Heart right ventricle (tissue), 16 donors: Measurements from ENCODE around the gene TIRAP. TPM values are rescaled to one million over a fixed set of nuclear protein-coding genes. Genes with fewer than 3 reads are reported as not detected.

ENCODE experiments used
- ATAC-seq, 8 donors: fragments of 200-7000 bp; cut with Tn5 transposase; one replicate each; pipeline ENCODE4 v1.9.1; 2020; ENCODE audit warnings: mild to moderate bottlenecking in 8 of 8, moderate library complexity in 8 of 8, moderate number of reproducible peaks in 1 of 8
- DNase-seq, 2 donors: peaks; one replicate each; pipeline ENCODE4 v3.0.0-alpha.2; 2020
- H3K27ac ChIP-seq, 10 donors: fragments of 200-600 bp; sonication (generic) in 2 of 10; one replicate each; pipeline versions ENCODE4 v1.5.0 to v1.8.0; 2020 to 2022; ENCODE audit warnings: mild to moderate bottlenecking in 3 of 10
- H3K27me3 ChIP-seq, 7 donors: fragments of 200-600 bp; one replicate each; pipeline ENCODE4 v1.8.0; 2021 to 2022; ENCODE audit warnings: mild to moderate bottlenecking in 2 of 7
- H3K36me3 ChIP-seq, 9 donors: fragments of 200-600 bp; sonication (generic) in 1 of 9; one replicate each; pipeline versions ENCODE4 v1.5.0 to v1.8.0; 2020 to 2022; ENCODE audit warnings: mild to moderate bottlenecking in 2 of 9
- H3K4me1 ChIP-seq, 9 donors: fragments of 200-600 bp; sonication (generic) in 1 of 9; one replicate each; pipeline versions ENCODE4 v1.5.0 to v1.8.0; 2020 to 2022; ENCODE audit warnings: mild to moderate bottlenecking in 4 of 9
- H3K4me3 ChIP-seq, 10 donors: fragments of 200-600 bp; sonication (generic) in 2 of 10; one replicate each; pipeline versions ENCODE4 v1.5.0 to v1.8.0; 2020 to 2022; ENCODE audit warnings: mild to moderate bottlenecking in 7 of 10, moderate library complexity in 2 of 10
- H3K9me3 ChIP-seq, 11 donors: fragments of 200-600 bp in 10 of 11; sonication (generic) in 2 of 11; one replicate each; pipeline versions ENCODE4 v1.5.0 to v1.8.0; 2013 to 2022; ENCODE audit warnings: mild to moderate bottlenecking in 2 of 11, control low read depth in 1 of 11, moderate library complexity in 1 of 11
- CTCF ChIP-seq, 9 donors: fragments of 200-600 bp; sonication (generic) in 2 of 9; IDR thresholded peaks; one replicate each; pipeline versions ENCODE4 v1.5.0 to v1.8.0; 2021 to 2022; ENCODE audit warnings: antibody characterized with exemption in 9 of 9, mild to moderate bottlenecking in 5 of 9, moderate library complexity in 1 of 9
- WGBS, 2 donors: extraction: QIAGEN DNeasy Blood & Tissue Kit; methylation state at CpG; one replicate each; pipeline ENCODE4 v1.1.7; 2013; ENCODE audit warnings: inconsistent platforms in 1 of 2; 5-methylcytosine and 5-hydroxymethylcytosine counted together
- intact Hi-C, 10 donors: fragments of 100-400 bp; cut with DNase I; formaldehyde crosslinking; loops; one replicate each; pipeline versions ENCODE4 v1.11.1 to v1.14.2; 2022
- polyA plus RNA-seq, 2 donors: library from polyadenylated mRNA; stranded (reverse); fragments of 200-250 nt; gene quantifications; one replicate each; pipeline ENCODE4 v1.2.3, GENCODE V29; 2013
- total RNA-seq, 10 donors: library from RNA; stranded (reverse); fragmentation: NEBNext Ultra II Directional in 3 of 10; extraction: Animal tissue kit (Norgen Biotek cat#: 25700) in 3 of 10; gene quantifications; one replicate each; pipeline versions ENCODE4 v1.2.1 to v1.2.4, GENCODE V29; 2021 to 2023
- donor health status: Arrhythmogenic right ventricular cardiomyopathy.
- donor health status: ischemic (EF 13 %, LVEDD 7.1; RV severe dilation, severe dysfunction).
- donor health status: healthy with polysubstance abuse.
- donor health status: DM: no; HTN: yes; CAD: no.
- donor health status: DM: no; HTN: no; CAD: no.
- donor health status: ischemic (EF 25% LVEDD 6.9; RV normal size, moderate dysfunction).
- donor health status: ischemic (EF 25% LVEDD 5.7; RV mildly dilated, moderate dysfunction).
- donor health status: healthy.
- donor health status: DM: yes; HTN: yes; CAD: no.
- donor health status: Ischemic cardiomyopathy.
- donor health status: ischemic (EF 35%, LVEDD 5.7; RV mildly dilated, moderate dysfunction).
- donor health status: nonischemic (EF 11% LVEDD 7.7; RV severe dilation, severe dysfunction).
- donor health status: DM: yes; HTN: yes; CAD: no.
- donor health status: PGD.
- donor health status: ischemic (EF 29% LVEDD 5.4; RV normal size, mild dysfunction).
- donor health status: nonischemic (EF 23%, LVEDD 6.1; RV moderate dilation, normal function).

The TIRAP gene
- total and polyA plus RNA-seq, 12 donors: 3.1 to 10.1 (median 7.8) TPM

GRCh38 chr11:126341760-126342161, 58.9 kb downstream of the TIRAP start:
- Histone ChIP-seq H3K4me3 (no peak overlapping the region), H3K36me3 (peaks cover 0 to 75% (median 7%) of the 10 kb centered on the region in 9 donors), H3K27ac (peak overlapping the region in 1 of 10 donors; percentile 45), H3K4me1 (peaks cover 17 to 73% (median 55%) of the 10 kb centered on the region in 9 donors), H3K9me3 (no peaks in the 10 kb centered on the region), H3K27me3 (no peaks in the 10 kb centered on the region)
- ATAC-seq: no peak
- 61 to 79% methylated on average over 3 of the region's 3 CpGs for WGBS, 2 donors
- intact Hi-C loops: no loop called here
- no peak for TF ChIP-seq CTCF (IDR thresholded peaks at IDR 0.05)
- no peak for DNase-seq

- intact Hi-C loops: no loop called here
- WGBS, 2 donors: 96 to 98% methylated on average over 15 to 16 of the region's 16 CpGs
- no peak for DNase-seq
Measured at GRCh38 chr11:126343051-126343450, 60.2 kb downstream of the TIRAP start.

More at GRCh38 chr11:126343051-126343450, 60.2 kb downstream of the TIRAP start:
- ATAC-seq: no peak
- H3K27me3 ChIP-seq: no peaks in the 10 kb centered on the region
- H3K4me3 ChIP-seq: no peak overlapping the region
- H3K9me3 ChIP-seq: no peaks in the 10 kb centered on the region
- TF ChIP-seq CTCF (IDR thresholded peaks at IDR 0.05): no peak
- H3K36me3 ChIP-seq: peaks cover 0 to 72% (median 7%) of the 10 kb centered on the region in 9 donors
- peaks cover 14 to 74% (median 56%) of the 10 kb centered on the region in 9 donors for H3K4me1 ChIP-seq
- no peak overlapping the region for H3K27ac ChIP-seq

Other genes with a start within 250 kb of the TIRAP start
- gene CDON, start 220.2 kb upstream of the TIRAP start, total RNA-seq: 10 to 100 TPM in 2 of 10 donors, 1 to 10 TPM in 8; 5.4 to 17.1 (median 9.3) TPM
- 1 to 10 TPM; 1.4 to 2.4 TPM for gene CDON, start 220.2 kb upstream of the TIRAP start, polyA plus RNA-seq
- gene RPUSD4, start 71.4 kb upstream of the TIRAP start, total RNA-seq: 10 to 100 TPM; 34.5 to 70.0 (median 37.4) TPM
- 10 to 100 TPM; 12.8 to 15.2 TPM for gene RPUSD4, start 71.4 kb upstream of the TIRAP start, polyA plus RNA-seq
- gene FAM118B, start 71.3 kb upstream of the TIRAP start, total RNA-seq: 10 to 100 TPM; 18.3 to 52.8 (median 24.7) TPM
- 1 to 10 TPM; 7.6 to 9.3 TPM for gene FAM118B, start 71.3 kb upstream of the TIRAP start, polyA plus RNA-seq
- gene SRPRA, start 14.2 kb upstream of the TIRAP start, total RNA-seq: 10 to 100 TPM; 65.4 to 88.4 (median 75.1) TPM
- 10 to 100 TPM; 32.5 to 80.2 TPM for gene SRPRA, start 14.2 kb upstream of the TIRAP start, polyA plus RNA-seq
- 10 to 100 TPM; 19.0 to 41.1 (median 30.4) TPM for gene FOXRED1, start 13.9 kb upstream of the TIRAP start, total RNA-seq
- gene FOXRED1, start 13.9 kb upstream of the TIRAP start, polyA plus RNA-seq: 10 to 100 TPM; 33.5 to 46.3 TPM
- 10 to 100 TPM in 6 of 10 donors, 1 to 10 TPM in 4; 6.5 to 17.3 (median 10.6) TPM for gene DCPS, start 21.0 kb downstream of the TIRAP start, total RNA-seq
- gene DCPS, start 21.0 kb downstream of the TIRAP start, polyA plus RNA-seq: 10 to 100 TPM in 1 of 2 donors, 1 to 10 TPM in 1; 8.8 to 17.1 TPM
- 10 to 100 TPM; 24.8 to 51.0 (median 43.4) TPM for gene ST3GAL4, start 72.6 kb downstream of the TIRAP start, total RNA-seq
- 10 to 100 TPM; 96.2 to 98.2 TPM for gene ST3GAL4, start 72.6 kb downstream of the TIRAP start, polyA plus RNA-seq